GM19463 (cell line): ENCODE data around the gene SMIM12.
"Not testable (repeated sequence)": the region's sequence is repeated elsewhere in the genome, so short reads cannot be mapped to it uniquely, and the experiment has no call there.

Experiments used
- ATAC-seq: cut with Tn5 transposase; IDR thresholded peaks from one replicate; pipeline ENCODE4 v1.9.1; 2021; ENCODE audit warnings: mild to moderate bottlenecking, moderate library complexity; ENCODE audit not compliant: unreplicated experiment

SMIM12 gene

DNA sequence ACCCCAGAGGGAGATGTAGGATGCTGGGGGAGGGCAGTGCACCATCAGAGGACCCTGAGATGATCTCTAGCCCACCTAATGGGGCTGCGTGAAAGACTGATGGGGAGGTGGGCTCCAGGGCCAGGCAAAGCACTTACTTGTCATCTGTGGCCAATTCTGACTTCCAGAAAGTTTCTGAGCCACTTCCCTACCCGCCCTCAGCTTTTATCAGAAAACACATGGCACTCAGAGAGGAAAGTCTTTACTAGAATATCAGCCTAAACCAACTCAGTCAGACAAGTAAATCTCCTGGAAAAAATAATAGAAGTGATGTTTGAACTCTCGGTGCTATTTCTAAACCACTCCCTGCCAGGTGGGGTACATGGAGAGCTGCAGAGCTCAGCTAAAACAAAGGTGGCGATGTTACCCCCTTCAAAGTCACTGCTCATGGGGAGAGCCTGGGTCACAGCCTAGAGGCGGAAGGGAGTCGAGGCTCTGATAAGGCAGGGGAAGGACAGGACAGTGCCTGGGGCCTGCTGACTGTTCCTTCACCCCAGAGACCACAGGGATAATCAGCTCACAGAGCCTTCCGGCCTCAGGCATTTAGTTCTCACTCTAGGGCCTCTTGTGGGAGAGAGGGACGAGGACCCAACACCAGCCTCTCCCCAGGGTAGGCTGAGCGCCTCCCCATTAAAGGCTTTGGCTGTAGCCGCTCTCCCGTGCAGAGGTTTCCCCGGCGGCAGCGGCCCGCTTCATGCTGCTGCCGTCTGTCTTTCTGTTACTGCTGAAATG, 14.2 kb downstream of the SMIM12 start:
- ATAC-seq, result no peak

DNA sequence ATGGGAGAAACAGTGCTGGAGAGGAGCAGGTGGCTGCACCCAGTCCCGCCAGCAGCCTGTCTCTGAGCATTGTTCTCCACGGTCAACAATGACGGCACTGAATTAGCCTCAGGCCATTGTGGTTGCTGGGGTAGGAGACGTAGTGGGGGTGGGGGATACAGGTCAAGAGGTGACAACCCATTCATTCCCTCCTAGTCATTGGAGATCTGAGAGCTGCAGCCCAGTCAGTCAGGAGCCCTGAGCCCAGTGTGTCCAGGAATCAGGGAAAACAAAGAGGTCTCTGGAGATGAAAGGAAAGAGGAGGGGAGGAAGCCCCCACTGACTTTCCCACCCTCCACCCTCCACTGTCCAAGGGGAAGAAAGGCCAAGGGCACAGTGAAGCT, 15.3 kb downstream of the SMIM12 start:
- no peak for ATAC-seq

DNA sequence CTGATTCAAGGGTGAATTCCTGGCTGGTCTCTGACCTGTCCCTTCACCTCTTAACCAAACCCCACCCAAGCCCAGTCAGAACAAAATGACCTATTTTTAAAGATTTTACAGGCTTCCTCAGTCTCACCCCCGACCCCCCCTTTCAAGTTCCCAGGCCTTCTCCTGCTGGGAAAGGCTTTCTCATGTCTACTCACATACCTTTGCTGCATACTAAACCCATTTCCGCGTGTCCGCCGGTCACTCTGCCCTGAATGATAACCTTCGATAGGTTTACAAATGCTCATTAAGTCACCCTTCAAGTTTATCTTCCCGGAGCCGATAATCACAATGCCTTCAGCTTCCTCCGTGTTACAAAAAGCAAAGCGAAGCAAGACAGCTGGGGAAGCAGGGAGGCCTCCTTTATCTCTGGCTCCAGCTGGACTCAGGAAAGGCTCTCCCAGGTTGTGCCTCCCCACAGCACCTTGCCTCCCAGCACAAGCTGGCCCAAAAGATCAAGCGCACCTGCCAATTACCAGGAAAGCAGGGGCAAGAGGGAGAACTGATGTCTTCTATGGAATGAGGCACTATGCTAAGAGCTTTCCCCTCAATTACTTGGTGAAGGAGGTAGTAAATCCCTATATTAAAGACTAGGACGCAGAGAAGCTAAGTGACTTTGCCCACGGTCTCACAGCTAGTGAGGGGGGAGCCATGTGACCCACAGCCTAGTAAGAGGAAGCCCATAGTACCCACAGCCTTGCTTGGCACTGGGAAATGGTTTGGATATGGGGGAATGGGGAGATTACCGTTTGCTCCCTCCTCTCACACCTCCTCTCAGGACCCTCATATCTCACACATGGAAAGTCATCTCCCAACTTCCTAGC, 15.9 kb downstream of the SMIM12 start:
- ATAC-seq, result no peak

DNA sequence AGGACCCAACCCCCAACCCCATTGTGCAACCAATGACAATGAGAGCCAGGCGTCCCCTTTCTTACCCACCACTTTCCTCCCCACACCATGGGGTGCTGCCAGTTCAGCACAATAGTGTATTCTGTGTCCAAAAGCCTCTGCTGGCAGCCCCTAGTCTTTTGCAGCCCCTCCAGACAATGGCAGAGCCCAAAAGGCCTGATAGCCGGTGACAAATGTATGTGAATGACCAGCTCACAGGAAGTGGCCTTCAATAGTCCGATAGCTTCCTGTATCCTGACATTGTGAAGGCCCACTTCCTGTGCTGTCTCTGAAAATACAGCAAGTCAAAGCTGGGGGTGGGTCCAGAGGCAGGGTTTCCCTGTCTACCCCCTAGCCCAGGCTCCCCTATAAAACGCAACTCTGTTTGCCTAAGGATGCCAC, 16.6 kb downstream of the SMIM12 start:
- no peak for ATAC-seq

DNA sequence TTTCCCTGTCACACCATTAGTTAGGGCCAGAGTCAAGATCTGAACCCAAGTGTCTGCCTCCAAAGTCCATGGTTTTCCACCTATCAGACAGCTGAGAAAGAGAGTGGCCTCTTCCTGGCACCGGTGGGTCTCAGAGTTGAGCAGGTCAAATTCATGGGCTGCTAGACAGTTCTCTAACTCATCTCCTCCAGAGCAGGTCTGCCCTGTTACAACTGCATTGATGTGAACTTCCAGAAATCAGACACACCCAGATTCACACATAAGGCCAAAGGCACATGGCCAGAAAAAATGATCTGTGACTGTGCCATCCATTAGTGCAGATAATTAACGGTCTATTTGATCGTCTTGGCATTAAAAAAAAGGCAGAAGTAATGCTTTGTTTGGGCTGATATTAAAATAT, 17.5 kb downstream of the SMIM12 start:
- ATAC-seq, result no peak

DNA sequence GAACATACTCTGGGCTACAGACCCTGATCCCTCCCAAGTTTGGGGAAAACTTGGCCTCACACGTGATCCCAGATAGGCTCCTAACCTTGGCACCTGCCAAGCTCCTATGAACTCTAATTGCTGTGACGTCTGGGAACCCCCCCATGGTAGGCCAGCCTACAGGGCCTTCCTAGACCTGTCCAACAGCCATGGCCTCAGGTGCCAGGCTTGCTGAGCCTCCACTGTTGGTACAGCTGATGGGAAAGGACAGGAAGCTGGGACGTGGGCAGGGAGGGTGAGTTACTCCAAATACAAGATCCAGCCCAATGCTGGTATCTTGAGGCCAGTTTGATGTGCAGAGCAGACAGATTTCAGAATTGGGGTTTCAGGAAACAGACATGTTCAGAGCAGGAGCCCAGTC, 19.1 kb downstream of the SMIM12 start:
- ATAC-seq, result no peak

DNA sequence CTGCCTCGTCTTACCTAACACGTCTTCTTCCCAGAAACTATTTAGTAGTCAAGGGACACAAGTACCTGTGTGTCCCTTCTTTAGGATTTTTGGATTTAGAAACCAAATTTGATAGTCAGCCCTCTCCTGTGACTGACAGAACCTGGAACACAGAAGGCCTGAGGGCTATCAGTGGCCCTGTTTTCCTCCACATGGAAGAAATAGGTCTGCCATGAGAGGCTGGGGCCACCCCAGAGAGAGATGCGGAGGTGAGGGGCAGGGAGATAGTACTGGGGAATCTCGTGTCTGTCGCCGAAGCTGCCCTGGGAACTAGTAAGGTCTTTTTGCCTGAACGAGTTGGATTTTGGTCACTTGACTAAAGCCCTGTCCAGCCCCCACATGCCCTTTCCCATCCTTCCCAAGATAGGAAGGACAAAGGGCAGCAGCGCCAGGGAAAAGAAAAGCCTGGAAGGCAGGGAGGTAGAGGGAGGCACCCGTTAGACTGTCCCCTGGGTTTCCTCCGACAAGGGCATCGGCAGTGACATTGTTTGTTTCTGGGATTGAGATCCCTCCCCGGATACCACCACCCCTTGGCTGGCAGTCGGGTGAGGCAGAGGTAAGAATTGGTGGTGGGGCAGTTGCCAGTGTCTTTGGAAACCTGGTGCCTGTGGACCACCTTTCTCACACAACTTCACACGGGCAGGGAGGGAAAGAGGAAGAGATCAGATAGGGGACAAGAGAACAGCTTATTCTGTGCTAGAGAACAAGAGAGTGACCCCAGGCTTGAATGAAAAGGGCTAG, 19.8 kb downstream of the SMIM12 start:
- no peak for ATAC-seq

DNA sequence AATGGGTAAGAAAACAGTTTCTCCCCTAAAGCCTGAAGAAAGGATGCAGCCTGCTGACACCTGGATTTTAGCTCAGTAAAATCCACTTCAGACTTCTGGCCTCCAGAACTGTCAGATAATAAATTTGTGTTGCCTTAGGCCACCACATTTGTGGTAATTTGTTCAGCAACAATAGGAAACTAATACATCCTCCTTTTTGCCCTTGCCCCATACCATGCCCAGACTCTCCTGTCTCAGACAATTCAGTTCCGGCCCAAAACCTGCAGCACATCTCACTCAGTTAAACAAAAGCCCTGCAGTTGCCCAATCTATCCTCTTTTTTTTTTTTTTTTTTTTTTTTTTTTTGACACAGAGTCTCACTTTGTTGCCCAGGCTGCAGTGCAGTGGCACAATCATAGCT, 25.8 kb downstream of the SMIM12 start:
- ATAC-seq, result no peak

DNA sequence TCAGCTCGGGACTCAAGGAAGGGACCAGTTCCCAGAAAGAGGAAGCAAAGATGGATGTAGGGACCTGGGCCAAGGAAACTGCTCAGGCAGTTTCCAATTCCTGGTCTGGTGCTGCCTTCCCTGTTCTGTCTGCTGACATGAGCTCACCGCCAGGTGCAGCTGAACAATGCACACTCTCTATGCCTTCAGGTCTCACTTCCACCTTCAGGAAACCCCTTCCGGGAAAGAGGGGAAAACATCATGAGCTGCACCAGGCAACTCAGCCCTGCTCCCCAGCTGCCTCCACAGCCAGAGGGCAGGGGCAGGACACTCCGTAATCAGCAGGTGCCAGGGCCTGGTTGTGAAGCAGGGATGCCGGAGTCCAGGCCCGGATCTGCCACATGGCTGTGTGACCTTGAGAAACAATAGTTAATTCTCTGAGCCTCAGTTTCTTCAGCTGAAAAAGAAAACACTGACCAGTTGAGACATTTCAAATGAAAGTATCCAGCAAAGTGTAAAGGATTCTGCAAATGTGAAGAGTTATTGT, 27.8 kb downstream of the SMIM12 start:
- ATAC-seq, result no peak

DNA sequence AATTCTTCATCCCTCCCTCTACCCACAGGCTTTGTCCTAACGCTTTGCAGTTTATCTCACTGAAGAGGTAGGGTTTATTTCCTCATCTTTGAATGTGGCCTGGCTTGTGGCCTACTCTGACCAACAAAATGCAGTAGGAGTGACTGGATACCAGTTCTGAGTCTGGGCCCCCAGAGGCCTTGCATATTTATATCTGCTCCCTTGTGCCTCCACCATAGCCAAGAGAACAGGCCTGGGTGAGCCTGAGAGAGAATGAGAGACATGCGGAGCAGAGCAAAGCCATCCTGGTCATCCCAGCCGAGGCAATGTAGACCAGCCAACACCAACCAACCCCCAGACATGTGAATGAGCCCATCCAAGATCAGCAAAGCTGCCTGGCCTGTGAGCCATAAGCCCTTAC, 30.3 kb downstream of the SMIM12 start:
- no peak for ATAC-seq

DNA sequence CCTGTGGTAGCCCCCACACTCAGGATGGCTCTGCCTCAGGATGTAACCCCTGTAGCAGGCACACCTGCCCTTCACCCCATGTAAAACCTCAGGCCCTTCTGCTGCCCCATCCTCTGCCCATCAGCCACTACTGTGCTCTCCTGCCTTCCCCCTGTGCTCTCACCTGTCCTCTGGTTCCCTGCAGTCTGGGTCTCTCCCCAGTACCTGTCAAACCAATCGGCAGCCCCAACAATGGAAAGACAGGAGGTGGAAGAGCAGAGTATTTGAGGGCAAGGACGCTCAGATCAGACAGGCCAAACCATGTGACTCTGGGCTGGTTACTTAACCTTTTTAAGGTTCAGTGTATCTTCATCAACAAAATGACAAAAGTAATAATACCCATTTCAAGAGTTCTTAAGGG, 30.9 kb downstream of the SMIM12 start:
- ATAC-seq, result no peak

DNA sequence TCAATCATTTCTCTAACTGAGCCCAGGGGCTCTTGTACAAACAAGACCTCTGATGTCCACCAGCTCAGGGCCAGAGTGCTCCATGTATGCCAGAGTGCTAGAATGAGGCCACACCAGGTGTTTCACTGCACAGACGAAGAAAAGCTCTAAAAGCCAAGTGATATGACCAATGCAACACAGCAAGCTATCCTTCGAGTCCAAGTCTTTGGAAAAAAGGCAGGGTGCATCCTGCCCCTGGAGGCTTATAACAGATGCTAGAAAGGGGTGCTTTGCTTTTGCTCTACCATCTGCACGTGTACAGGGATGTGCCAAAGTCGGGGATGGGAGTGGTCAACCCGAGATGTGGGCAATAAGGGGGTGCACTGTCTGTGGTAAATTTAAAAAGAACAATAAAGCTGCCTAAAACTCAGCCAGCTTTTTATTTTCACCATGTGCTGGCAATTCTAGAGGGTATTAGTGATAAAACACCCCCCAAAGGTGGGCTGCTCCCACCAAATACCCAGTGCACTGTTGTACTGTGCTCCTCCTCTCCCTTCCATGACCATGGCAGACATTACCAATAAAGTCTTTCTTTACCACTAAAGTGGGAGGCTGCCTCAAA, 32.1 kb downstream of the SMIM12 start:
- ATAC-seq, result no peak

DNA sequence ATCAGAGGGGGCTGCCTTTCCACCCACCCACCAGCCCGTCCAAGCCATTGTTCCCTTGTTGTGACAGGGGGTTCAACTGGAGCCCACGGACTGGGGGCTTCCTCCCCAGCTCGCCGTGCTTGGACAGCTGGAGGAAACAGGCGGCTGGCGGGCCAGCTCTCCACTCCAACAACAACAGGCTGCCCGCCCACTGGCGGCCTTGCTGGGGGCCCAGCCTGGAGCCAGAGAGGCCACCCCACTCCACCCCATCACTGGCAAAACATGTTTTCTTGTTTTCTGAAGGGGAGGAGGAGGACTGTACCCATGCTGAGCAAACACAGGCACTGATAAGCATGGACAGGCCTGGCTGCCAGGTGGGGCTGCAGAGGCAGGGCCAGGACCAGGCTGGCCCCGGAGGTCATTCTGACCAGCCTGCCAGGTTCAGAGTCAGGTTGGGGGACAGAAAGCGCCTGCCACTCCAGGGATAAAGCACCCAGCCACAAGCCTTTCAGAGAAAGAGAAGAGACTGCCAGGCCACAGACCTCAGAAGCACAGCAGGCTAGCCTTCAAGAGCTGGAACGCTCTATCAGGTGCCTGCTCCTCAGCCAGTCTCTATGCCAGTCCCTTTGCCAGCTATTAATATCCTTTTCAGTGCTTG, 34.0 kb downstream of the SMIM12 start:
- ATAC-seq, result no peak

DNA sequence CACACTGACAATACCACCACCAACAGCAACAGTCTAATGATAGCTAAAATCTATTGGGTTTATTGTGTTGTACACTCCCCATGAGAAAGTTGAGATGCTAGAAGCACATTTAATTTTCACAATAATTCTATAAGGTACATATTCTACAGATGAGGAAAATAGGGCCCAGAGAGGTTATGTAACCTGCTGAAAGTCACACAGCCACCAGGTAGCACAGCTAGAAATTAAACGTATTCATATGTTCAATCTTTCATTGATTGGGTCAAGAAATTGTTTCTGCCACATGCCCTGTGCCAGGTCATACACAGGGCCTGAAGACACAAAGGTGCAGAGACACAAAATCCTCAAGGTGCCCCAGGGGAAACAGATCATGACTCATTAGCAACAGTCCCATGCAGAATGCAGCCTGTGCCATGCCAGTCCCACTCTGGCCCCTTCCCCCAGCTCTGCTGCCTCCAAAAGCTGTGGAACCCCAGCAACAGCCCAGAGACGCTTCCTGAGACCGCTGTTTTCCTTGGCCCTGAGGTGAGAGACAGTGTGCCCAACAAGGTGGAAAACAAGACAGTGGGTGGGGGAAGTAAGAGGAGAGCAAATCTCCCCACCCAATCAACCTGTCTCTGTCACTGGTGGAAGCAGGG, 34.6 kb downstream of the SMIM12 start:
- no peak for ATAC-seq

DNA sequence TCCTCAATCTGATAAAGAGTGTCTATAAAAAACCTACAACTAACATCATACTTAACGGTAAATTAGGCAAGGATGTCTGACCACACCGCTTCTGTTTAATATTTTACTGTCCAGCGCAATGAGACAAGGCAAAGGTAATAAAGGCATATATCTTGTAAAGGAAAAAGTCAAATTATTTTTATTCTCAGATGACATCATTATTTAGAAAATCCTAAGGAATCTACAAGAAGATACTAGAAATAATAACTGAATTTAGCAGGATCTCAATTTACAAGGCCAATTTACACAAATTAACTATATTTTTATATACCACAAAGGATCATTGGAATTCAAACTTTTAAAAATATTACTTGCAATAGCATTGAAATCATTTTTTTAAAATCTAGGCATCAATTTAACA, 37.3 kb downstream of the SMIM12 start:
- no peak for ATAC-seq

DNA sequence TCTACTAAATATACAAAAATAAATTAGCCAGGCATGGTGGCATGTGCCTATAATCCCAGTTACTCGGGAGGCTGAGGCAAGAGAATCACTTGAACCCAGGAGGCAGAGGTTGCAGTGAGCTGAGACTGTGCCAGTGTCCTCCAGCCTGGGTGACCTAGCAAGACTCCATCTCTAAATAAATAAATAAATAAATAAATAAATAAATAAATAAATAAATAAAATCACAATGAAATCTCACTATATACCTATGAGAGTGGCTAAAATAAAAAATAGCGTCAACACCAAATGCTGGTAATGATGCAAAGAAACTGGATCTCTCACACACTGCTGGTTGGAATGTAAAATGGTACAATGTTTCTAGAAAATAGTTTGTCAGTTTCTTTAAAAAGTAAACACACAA, 40.7 kb downstream of the SMIM12 start:
- not testable (repeated sequence) for ATAC-seq

DNA sequence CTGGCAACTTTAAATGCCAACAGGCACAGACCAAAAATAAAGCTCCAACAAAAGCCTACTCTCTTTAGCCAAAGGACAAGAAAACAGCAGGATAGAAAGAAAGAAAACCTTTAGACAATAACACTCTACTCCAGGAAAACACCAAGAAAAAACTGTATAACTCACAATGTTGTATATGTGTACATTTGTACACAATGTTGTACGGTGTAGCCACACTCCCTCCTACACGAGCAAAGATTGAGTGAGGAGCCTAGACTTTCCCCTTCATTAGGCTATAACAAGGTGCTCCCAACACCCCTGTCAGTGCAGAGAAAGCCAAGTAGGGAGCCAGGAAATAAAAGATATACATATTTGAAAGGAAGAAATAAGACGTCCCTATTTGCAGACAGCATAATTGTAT, 42.8 kb downstream of the SMIM12 start:
- no peak for ATAC-seq

DNA sequence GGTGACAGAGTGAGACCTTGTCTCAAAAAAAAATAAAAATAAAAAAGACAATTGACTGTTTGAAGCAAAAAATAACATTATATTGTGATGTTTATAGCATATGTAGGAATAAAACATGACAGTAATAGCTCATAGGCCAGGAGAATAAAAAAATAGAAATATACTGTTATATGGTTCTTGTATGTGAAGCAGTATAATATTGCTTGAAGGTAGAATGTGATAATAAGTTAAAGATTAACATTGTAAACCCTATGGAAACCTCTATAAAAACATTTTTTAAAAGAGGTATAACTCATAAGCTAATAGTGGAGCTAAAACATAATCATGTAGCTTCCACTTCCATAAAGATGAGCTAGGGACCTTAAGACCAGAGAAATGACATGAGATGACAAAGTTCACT, 43.2 kb downstream of the SMIM12 start:
- ATAC-seq, result no peak

DNA sequence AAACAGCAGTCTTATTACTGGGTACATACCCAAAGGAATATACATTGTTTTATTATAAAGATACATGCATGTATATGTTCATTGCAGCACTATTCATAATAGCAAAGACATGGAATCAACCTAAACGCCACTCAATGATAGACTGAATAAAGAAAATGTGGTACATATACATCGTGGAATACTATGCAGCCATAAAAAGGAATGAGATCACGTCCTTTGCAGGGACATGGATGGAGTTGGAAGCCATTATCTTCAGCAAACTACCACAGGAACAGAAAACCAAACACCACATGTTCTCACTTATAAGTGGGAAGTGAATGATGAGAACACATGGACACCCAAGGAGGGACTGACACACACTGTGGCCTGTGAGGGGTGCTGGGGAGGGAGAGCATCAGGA, 48.8 kb downstream of the SMIM12 start:
- not testable (repeated sequence) for ATAC-seq
